HG02623 (cell line): ENCODE measurements around the gene SKOR1.

Source experiments
- ATAC-seq: cut with Tn5 transposase; IDR thresholded peaks from one replicate; pipeline ENCODE4 v1.9.1; 2021; ENCODE audit warnings: moderate library complexity; ENCODE audit not compliant: unreplicated experiment

Gene SKOR1

DNA sequence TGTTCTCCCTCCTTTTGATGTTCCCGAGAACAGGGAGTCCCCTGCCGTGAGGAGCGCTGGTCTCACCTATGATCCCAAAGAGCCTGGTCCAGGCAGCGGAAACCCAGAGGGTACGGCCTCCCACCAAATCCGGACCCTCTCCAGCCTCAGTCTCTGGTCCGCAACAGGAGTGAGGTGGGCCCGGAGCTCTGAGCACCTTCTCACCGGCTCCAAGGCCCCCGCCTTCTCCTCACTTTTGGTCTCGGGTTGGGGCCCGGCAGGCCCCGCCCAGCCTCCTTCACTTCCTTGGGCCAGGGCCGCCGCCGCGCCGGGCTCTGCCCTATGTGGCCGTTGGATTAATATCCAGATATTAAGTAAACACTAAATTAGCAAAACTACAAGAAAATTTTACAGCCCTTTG, 5.7 kb upstream of the SKOR1 start:
- no peak for ATAC-seq

DNA sequence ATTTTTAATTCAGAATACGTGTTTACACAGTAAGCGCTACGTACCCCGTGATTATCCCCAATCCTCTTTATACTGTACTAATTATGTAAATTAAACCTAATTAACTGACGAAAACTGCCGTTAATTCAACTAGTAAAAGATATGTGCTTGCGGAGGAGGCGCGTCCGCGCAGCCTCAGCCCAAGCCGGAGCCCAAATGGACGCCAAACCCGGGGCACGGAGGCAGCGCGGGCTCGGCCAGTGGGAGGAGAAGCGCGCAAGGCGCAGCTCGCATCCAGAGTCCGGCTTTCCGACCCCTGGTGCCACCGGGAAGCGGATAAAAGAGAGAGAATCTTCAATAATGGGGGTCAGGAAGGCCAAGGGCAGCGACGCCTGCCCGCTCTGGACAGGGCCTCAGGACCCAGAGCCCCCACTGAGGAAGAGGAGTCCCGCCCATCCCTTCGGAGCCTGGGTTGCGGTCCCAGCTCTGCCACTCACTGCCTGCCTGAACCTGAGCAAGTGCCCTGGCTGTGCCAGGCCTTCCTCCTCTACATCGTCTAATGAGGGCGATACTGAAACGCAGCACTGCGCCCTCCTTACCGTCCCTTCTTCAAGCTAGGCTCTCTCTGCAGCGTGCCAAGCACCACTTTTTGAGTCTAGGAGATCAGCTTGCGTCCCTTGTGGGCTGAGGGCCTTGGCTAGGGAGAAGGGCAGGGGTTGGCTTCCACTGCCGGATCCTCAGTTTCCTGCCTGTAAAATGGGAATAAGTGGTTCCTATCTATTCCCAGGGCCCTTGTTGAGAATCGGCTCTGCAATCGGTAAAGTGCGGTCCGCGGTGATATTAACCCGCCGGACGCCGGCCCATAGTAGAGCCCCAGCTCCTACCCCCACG, 5.0 kb upstream of the SKOR1 start:
- ATAC-seq: no peak

DNA sequence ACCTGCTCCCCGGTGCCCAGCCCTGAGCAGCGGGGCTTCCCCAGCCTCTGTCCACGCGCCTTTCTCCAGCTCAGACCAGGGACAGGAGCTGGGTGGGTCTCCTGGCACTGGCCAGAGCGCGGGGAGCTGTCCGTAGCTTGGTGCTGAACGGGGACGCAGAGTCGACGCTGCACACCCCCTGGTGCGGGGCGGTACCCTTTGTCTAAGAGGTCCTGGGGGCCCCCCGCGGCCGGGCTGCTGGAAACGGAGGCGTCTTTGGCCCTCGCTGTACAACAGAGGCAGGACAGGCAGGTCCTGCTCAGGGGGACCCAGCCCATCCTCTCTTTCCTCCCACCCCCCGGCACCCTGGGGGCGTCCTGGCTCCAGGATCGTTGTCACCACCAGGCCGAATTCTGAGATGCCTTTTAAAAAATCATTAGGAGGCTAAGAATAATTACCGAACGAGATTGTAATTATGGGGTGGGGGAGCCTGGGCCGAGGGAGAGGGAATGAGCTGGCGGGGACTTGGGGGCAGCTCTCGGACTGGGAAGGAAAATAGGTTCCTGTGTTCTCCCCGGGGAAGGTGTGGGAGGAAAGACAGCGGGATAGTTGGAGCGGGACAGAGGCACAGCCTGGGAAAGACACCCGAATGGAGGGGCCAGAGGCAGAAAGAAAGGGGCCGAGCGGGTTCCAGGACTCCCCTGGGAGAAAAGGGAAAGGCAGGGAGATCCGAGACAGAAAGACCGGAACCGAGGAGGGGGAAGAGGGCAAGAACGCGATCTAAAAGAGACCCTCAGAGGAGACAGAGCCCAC, 4.1 kb upstream of the SKOR1 start:
- ATAC-seq: no peak

DNA sequence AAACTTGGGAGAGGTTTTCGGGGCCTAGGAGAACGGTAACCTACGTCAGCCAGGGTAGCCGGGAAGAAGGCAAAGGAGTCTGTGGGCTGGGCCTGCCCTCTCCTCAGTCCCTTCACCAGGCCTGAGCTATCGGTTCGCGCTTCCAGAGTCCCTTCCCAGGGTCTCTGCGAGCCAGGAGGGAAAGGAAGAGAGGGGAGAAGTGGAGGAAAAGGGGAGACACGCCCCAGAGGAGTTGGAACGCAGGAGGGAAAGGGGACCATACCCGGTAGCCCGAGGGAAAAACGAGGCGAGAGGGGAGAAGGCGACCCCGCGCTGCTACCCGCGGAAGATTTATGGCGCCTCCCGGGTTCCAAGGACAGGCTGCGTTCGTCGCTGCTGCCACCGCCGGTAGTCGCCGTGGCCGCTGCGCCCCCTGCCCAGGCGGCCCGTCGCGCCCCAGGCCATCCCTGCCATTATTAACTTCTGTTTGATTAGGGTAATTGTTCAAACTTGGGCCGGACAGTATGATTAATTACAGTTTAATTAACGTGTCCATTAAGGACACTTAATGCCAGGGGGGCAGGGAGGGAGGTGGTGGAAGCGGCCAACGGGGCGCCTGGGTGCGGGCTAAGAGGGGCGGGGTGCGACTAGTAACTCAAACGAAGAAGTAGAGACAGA, 3.4 kb upstream of the SKOR1 start:
- no peak for ATAC-seq

DNA sequence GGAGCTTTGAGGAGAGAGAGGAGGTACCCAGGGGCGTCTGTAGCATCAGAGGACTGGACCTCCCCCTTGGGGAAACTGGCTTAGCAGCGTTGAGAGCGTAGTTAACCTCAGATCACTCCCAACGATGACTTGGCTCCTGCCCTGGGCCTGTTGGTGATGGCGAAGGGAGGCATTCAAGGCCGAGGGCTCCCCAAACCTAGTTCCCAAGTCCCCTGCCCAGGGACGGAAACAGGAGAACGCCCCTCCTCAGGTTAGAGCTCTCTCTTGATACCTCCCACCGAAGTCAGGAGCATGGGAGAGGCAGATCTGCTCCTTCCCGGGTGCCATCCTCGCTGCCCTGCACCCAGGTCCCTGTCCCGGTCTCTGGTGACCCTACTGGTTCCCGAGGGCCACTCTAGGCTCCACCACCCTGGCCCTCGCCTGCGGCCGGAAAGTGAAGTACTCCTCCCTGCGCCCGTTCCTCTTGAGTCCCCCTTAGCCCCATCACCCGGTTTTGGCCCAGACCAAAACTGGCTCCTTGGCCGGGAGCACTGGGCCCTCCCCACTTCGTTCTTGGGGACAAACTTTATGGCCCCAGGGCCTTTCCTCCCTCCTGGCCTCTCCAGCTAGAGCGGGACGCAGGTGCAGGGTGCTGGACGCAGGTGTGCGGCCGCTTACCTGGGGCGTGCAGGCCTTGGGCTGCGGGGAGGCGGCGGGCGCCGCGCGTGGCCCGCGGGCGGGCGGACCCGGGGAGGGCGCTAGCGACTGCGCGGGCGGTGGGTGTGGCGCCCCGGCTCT, 2.6 kb upstream of the SKOR1 start:
- no peak for ATAC-seq

DNA sequence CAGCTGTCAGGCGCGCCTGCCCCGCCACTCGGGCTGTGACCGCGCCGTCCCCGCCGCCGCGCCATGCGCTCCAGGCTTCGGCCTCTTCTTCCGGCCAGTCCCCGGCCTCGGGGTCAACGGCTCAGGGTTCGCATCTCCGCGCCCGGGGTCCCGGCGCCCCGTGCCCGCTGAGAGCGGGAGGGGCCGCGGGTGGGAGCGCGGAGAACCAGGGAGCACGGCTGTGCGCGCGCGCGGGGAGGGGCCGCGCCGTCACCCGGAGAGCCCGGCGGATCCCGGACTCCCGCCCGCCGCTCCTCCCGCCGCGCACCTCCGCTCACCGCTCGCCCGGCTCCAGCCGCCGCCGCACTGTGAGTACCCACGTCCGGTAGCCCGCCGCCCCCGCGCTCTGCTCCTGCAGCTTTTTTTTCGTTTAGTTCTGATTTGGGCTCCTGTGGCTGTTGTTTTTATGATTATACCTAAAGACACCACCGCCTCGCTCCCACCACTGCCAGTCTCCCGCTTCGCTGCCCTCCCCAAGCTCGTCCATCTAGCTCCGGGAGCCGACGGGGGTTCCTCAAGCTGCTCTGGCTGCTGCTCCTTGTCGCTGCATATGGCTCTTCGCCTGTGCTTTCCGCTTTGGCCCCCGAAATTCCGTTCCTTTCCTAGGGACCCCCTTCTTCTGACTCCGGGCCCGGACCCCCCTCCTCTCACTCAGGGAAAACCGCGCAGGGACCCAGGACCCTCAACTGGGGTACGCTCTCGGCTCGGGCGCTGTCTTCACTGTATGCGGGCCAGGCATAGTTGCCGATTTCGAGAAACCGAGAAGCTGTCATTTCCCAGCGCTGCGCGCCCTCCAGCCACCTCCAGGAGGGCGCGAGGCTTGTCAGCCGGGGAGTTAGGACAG, 1.8 kb upstream of the SKOR1 start:
- ATAC-seq: no peak

DNA sequence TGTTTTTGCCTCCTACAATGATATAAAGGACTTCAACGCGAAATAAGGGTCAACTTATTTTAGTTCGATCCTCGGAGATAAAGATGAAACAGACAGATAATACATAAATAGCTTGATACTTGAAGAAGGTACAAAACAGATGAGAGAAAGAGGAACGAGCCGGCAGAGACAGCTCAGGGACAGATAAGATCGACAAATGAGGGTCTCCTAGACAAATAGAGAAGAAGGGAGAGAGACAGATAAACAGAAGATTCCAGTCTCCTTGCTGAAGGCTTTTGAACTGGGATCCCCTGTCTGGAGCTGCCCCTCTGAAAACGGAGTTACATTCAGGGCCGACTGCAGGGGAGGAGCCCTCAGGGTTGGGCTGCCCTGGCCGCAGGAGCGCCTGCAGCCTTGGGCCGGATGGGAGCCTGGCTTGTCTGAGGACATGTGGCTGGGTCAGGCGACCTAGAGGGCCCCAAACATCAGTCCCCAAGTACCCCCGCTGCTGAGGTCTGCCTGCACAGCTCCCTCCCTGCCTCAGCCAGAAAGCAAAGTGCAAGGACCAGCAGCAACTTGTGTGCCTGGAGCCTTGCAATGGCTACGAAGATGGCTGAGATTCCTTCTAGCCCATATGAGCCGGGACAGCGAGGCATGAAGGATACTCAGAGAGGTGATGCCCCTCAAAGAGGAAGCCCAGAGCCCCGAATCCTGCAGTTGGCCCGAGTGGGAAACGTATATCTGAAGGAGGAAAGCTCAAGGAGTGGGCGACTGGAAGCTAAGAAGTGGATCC, 926 bp upstream of the SKOR1 start:
- ATAC-seq: no peak

DNA sequence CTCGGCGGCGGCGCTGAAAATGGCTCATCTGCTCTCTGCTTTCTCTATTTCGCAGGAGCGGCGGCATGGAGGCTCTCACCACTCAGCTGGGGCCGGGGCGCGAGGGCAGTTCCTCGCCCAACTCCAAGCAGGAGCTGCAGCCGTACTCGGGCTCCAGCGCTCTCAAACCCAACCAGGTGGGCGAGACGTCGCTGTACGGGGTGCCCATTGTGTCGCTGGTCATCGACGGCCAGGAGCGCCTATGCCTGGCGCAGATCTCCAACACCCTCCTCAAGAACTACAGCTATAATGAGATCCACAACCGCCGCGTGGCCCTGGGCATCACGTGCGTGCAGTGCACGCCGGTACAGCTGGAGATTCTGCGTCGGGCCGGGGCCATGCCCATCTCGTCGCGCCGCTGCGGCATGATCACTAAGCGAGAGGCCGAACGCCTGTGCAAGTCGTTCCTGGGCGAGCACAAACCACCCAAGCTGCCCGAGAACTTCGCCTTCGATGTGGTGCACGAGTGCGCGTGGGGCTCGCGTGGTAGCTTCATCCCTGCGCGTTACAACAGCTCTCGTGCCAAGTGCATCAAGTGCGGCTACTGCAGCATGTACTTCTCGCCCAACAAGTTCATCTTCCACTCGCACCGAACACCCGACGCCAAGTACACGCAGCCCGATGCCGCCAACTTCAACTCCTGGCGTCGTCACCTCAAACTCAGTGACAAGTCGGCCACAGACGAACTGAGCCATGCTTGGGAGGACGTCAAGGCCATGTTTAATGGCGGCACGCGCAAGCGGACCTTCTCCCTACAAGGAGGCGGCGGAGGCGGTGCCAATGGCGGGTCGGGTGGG, 790 bp downstream of the SKOR1 start:
- no peak for ATAC-seq

DNA sequence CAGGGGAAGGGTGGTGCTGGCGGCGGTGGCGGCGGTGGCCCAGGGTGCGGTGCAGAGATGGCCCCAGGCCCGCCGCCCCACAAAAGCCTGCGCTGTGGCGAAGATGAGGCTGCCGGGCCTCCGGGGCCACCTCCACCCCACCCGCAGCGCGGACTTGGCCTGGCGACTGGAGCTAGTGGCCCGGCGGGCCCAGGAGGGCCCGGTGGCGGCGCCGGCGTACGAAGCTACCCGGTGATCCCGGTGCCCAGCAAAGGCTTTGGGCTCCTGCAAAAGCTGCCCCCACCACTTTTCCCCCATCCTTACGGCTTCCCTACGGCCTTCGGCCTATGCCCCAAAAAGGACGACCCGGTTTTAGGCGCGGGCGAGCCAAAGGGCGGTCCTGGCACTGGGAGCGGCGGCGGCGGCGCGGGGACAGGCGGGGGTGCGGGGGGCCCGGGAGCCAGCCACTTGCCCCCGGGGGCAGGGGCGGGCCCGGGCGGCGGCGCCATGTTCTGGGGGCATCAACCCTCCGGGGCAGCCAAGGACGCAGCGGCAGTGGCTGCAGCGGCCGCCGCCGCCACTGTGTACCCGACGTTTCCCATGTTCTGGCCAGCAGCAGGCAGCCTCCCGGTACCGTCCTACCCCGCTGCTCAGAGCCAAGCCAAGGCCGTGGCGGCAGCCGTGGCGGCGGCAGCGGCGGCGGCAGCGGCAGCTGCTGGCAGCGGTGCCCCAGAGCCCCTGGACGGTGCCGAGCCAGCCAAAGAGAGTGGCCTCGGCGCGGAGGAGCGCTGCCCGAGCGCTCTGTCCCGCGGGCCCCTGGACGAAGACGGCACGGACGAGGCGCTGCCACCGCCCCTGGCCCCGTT, 1.6 kb downstream of the SKOR1 start:
- no peak for ATAC-seq

DNA sequence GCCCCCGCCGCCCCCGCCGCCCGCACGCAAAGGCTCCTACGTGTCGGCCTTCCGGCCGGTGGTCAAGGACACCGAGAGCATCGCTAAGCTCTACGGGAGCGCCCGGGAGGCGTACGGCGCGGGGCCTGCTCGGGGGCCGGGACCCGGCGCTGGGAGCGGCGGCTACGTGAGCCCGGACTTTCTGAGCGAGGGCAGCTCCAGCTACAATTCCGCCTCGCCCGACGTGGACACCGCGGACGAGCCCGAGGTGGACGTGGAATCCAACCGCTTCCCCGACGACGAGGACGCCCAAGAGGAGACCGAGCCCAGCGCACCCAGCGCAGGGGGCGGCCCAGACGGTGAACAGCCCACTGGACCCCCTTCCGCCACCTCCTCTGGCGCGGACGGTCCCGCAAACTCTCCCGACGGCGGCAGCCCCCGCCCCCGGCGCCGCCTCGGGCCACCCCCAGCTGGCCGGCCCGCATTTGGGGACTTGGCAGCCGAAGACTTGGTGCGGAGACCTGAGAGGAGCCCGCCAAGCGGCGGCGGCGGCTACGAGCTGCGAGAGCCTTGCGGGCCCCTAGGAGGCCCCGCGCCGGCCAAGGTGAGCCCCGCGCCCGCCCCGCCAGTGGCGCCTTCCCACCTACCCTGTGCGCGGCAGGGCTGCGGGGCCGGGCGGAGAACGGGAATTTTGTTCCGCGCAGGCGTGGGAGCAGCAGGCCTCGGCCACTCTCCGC, 2.4 kb downstream of the SKOR1 start:
- ATAC-seq: no peak

DNA sequence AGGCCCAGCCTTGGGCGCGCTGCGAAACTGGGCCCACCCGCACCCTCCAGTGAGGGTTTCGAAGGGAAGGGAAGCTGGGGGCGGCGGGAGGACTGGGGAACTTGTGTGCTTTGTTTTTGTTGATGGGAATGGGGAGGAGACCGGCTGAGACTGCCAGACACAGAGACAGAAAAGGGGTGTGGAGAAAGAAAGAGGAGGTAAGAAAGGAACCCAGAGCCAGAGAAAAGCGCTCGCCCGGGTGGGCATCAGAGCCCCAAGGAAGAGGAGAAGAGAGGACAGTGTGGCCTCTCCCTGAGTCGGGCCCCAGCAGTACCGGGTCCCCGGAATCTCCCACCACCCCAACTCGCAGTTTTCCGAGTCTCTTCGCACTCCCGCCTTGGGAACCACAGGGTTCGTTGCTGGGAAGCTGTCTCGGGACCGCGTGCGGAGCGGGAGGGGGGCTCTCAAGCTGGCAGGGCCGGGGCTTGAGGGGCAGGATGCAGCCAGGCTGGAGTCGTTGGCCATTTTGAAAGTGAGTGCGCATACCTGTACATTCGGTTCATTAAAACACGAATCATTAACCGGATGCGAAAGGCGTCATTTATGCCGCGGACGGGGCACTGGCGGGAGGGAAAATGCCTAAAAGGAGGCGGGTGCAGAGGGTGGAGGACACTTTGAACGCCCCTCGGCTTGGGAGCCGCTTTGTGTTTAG, 3.1 kb downstream of the SKOR1 start:
- no peak for ATAC-seq

DNA sequence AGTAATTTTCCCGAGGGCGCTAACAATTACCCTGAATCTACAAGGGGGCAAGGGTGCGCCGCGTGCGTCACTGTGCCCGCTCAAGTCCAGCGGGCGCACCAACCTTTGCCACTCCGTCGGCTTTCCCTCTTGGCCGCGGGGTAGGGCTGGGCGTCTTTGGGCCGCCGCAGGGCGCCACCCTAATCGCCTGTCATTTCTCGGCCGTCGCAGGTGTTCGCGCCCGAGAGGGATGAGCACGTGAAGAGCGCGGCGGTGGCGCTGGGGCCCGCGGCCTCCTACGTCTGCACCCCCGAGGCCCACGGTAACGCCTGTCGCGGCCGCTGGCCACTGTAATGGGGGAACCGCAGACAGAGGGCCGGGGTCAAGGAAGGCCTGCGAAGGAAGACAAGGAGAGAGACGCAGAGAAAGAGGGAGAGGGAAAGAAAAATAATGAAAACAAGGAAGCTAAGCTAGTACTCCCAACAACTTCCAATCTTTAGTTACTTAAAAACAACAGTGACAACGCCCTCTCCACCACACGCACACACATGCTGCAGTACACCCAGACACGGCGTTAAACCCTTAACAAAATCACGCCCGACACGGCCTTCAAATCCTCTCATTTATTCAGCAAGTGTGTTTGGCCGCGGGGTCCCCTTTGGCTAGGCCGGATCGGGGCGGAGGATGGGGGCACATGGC, 3.8 kb downstream of the SKOR1 start:
- ATAC-seq: no peak

DNA sequence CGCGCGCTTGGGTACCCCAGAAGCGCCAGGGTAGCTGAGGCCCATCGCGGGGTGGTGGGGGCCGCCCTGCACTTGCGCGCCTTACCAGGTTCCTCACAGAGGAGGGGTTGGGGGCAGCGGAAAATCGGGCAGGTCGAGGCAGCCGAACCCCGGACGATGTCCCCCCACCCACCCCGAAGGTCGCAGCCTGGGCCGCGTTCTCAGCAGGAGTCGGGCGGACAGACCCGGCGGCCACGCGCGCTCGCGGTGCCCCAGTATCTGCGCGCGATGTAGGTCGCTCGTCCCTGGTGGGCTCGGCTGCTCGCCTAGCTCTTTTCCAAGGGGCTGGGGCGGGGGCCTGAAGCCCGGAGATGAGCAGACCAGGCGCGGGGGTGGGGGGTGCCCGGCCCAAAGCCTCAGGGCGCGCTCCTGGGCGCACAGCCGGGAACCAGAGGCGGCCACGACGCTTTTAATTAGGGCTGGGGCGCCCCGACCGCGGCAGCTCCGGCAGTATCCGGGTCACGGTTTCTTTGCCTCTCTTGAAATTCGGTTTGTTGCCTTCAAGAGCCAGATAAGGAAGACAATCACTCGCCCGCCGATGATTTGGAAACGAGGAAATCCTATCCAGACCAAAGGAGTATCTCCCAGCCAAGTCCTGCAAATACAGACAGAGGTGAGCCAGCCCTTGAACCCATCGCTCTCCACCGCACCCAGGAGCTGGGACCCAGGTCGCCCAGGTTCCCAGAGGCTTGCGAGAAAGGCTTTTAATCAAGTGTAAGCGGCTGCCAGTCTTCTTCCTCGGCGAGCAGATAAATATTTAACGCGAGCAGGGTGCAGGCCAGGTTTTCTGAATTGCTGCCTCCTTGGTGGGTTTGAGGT, 4.6 kb downstream of the SKOR1 start:
- ATAC-seq: no peak

DNA sequence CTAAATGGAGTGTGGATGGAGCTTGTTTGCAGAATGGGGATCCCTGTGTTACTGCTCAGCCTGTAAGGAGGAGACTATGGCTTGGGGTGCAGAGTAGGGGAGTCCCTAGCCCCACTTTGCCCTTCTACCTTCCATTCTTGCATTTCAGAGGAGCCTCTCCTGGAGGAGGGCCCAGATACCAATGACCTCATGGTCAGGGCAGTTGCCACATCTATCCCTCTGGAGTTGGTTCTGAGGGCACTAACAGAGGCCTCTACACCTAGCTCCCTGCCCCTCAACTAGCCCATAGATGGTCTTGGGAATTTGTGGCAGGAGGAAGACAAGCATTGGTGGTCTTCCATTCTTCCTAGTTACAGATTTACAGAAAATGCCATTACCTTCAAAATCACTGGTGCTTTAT, 6.1 kb downstream of the SKOR1 start:
- no peak for ATAC-seq
